WTC11 (cell line): ENCODE data around the gene HECW1.

ENCODE experiments used
- RELA ChIP-seq: sonication (generic); formaldehyde crosslinking; IDR thresholded peaks from 2 replicates; pipeline ENCODE4 v1.8.1; 2022; ENCODE audit warnings: missing genetic modification reagents, mild to moderate bottlenecking, borderline replicate concordance
- ZNF121 ChIP-seq: sonication (generic); formaldehyde crosslinking; IDR thresholded peaks from 2 replicates; pipeline ENCODE4 v1.8.0; 2023; ENCODE audit warnings: missing genetic modification reagents

DNA sequence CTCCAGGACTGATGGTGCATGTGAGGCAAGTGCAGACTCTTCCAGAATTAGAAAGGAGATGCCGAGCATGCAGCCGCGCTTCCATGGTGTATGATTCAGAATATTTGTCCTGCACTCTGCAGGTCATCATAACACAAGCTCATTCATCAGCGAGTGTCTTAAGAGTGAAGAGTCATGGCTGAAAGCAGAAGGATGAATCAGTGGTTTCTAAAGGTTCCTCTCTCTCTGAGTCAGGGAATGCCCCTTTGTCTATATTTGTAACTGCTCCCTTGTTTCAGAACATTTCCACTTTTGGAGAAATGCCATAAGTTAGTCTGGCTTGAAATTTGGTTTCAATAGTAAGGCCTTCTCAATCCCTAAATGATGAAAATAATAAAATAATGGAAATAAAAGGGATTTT lies 52.3 kb downstream of the HECW1 start:
- TF ChIP-seq ZNF121 (CRISPR knock-in tag): no peak
- TF ChIP-seq RELA (CRISPR knock-in tag): no peak
